Hematopoietic multipotent progenitor cell treated with erythropoietin and hydrocortisone succinate and interleukin-3 and kit ligand, for 8 days (in vitro differentiated cells): ENCODE measurements around the gene TREH.

Experiments used
- DNase-seq: peaks from one replicate; pipeline ENCODE4 v3.0.0-alpha.2; 2015

The TREH gene

DNA sequence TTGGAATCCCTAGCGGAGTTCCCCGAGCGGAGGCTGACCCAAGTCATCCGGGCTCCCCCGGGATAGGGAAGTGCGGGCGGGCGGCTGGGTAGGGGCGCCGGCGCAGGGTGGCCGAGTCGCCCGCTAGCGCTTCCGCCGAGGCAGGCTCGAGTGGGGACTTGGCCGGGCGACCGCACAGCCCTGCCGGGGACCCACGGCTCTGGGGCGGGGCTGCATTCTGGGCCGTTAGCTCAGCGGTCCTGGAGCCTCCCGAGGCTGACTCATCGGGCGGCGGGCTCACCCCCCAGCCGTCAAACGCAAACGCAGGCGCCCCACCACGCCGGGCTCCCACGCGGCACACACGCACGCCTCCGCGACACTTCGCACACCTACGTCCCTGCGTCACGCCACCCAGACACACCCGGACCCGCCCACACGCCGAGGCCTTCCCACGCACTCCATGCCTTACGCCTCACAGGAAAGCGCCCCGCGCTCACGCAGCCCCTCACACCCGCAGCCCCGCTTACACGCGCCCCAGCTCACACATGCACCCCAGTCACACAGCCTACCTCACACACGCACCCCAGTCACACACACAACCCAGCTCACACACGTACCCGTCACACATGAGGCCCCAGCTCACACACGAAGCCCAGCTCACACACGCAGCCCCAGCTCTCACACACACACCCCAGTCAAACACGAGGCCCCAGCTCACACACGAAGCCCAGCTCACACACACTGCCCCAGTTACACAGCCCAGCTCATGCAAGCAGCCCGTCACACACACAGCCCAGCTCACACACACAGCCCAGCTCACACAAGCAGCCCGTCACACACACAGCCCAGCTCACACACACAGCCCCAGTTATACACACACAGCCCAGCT is 70.9 kb downstream of the TREH start:
- peak; percentile 51 for DNase-seq

DNA sequence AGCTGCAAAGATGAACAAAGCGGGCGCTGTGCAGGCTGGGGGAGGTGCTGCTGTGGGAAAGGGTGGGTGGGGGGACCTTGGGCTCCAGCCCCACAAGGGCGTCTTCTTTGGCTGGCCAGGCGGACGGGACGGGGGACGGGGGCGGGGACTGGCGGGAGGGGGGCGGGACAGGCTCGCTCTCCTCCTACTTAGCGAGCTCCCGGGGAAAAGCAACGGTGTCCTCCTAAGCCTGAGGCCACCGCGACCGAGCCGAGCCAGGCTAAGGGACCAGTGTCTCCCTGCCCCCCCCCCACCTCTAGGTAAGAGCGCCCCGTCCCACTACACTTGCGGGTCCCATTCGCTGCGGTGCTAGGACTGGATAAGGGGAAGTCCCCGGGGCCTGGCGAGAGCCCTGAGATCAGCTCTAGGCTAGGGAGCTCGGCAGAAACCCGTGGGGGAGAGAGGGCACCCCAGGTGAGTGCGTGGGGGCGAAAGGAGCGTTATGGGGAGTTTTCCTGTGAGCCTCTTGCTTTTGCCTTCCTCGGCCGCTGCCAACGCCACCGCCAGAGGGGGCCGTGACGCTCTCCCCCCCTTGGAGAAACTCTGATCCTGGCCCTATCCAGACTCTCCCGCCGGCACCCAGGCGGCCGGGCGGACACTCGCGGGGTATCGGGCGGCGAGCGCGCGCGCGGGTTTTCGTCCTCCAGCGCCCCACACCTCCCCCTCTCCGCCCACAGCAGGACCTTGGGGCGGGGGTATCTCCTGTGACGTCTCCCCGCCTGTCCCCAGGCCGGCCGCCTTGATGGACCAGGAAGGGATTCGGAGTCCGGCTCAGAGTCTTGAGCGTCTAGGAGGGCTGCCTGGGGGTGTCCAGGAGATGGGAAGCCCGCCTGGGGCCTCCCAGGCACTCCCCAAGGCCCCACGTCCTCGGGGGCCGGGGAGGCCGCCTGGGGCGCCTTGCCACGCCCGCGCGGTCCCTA is 71.8 kb downstream of the TREH start, which contains the start of gene PHLDB1:
Gene PHLDB1 (plus strand): TSS at position 215 of the 959 bp plus-strand sequence. CDS start 6,222 bp downstream, outside the sequence.
- DNase-seq = peak; percentile 43
